WTC11 (cell line): ENCODE data around the gene ADCYAP1R1.

ENCODE experiments used
- HMGXB4 ChIP-seq: sonication (generic); formaldehyde crosslinking; IDR thresholded peaks from 2 replicates; pipeline ENCODE4 v1.8.1; 2023; ENCODE audit warnings: mild to moderate bottlenecking, moderate library complexity, missing genetic modification reagents
- ZNF232 ChIP-seq: sonication (generic); formaldehyde crosslinking; IDR thresholded peaks from 2 replicates; pipeline ENCODE4 v1.8.0; 2022; ENCODE audit warnings: mild to moderate bottlenecking, missing genetic modification reagents
- ZSCAN18 ChIP-seq: fragments of 250-450 bp; sonication (Bioruptor Pico); IDR thresholded peaks from 2 replicates; pipeline ENCODE4 v2.1.2; 2022; ENCODE audit warnings: mild to moderate bottlenecking, moderate library complexity
- TF ChIP-seq, protein P1 (sequence below): fragments of 200-600 bp; IDR thresholded peaks from 2 replicates; pipeline ENCODE4 v1.8.0; 2022; ENCODE audit warnings: antibody characterized with exemption

- no peak for TF ChIP-seq ZSCAN18 (CRISPR knock-in tag)
- TF ChIP-seq ZNF232: no peak
- TF ChIP-seq, protein P1, sequence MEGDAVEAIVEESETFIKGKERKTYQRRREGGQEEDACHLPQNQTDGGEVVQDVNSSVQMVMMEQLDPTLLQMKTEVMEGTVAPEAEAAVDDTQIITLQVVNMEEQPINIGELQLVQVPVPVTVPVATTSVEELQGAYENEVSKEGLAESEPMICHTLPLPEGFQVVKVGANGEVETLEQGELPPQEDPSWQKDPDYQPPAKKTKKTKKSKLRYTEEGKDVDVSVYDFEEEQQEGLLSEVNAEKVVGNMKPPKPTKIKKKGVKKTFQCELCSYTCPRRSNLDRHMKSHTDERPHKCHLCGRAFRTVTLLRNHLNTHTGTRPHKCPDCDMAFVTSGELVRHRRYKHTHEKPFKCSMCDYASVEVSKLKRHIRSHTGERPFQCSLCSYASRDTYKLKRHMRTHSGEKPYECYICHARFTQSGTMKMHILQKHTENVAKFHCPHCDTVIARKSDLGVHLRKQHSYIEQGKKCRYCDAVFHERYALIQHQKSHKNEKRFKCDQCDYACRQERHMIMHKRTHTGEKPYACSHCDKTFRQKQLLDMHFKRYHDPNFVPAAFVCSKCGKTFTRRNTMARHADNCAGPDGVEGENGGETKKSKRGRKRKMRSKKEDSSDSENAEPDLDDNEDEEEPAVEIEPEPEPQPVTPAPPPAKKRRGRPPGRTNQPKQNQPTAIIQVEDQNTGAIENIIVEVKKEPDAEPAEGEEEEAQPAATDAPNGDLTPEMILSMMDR: no peak
- TF ChIP-seq HMGXB4 (CRISPR knock-in tag): no peak
These were observed 15.2 kb upstream of the ADCYAP1R1 start for GRCh38 chr7:31036924-31037323.
